Fibroblast of peridontal ligament (primary cell): ENCODE results near the gene TCP11.

Source experiments
- DNase-seq: peaks from one replicate; pipeline ENCODE4 v3.0.0-alpha.2; 2010; ENCODE audit errors: extremely low read depth

TCP11 gene

DNA sequence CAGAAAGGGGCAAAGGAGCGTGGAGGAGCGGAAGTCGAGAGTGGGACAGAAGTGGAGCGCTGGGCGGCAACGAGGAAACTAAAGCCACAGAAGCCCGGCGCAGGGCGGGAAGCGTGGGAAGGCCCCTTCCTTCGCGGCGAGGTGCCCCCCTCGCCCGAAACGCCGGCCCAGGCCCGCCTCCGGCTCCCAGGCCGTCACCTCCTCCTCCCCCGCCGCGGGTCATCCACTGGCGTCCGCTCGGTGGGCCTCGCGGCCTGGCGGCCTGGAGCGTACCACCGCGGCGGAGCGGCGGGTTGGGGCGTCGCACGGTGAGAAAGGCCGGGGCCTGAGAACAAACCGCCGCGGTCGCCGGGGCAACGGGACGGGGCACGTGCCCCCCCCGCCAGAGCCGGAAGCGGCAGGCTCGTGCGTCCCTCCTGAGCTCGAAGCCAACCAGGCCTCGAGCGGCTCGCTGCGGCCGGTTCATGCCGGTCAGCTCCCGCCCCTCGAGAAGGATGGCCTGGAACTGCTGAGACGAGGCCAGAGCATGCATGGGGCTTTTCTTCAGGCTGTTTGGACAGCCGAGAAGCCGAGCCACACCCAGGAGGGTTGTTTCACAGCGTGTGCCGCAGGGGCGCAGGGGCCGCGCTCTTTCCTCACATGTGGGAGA lies at the start of gene TCP11:
Gene TCP11 (minus strand): TSS at position 333 of the 649 bp plus-strand sequence. CDS start 469 bp downstream, outside the sequence.
- DNase-seq = no peak

DNA sequence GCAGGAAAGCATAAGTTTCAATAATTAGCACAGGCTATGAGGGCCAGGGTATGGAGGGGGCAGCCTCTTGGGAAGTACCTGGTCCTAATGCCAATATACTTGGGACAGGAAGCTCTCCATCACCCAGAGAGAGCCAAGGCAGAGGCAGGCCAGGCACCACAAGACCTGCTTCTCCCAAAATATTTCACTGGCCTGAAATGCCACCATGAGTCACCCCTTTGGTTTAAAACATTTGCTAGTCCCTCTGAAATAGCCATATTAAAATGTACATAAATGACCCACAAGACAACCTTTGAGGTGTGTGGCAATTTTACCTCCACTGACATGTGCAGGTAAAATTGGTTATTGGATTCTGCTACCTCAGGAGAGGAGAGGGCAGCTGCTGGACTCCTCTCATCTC lies 49.2 kb upstream of the TCP11 start:
- no peak for DNase-seq

DNA sequence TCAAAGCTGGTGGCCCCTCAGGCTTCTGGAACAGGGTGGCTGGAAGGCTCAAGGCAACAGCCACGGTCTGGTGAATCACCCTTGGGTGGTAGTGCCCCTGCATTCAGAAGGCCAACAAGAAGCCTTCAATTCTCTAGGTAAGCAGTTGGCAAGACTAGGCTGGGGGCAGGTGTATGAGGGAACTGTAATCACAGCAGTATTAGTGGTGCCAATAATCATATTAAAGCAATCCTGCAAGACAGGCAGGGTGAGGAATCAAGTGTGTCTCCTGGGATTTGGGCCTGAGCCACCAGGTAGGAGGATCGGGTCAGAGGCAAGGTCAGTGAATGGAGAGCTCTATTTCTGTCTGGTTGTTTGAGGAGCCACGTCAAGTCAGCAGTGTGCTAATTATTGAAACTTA lies 47.7 kb upstream of the TCP11 start:
- DNase-seq = no peak

DNA sequence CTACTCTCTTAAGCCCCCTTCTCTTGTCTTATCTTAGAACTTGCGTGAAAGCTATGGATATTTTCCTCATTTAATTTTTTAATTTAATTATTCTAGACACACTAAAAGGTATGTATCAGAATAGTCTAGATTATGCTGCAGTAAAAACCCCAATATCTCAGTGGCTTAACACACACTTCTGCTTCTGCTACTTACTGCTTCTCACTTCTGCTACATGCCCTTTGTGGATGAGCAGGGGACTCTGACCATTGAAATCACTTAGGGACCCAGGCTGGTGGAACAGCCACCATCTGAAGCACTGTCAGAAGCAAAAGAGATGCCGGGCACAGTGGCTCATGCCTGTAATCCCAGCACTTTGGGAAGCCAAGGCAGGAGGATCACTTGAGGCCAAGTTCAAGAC lies 45.4 kb upstream of the TCP11 start:
- DNase-seq = no peak

DNA sequence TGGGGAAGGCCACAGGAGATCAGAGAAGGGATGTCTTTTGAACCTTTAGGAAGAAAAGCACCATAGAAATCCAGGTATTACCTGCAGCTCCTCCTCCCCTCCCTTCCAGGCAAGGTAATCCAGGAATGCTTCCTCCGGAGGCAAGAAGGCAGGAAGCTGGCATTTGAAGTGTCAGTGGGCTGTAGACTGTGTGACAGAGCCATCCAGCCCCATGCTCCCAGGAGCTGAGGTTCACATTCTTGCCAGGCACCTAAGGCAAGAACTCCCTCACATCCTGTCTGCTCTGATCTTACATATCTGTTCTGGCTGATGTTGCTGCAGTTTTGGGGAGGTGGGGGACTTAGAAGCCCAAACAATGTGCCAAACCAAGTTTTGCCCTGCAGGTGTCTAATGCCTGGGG lies 44.8 kb upstream of the TCP11 start:
- no peak for DNase-seq

DNA sequence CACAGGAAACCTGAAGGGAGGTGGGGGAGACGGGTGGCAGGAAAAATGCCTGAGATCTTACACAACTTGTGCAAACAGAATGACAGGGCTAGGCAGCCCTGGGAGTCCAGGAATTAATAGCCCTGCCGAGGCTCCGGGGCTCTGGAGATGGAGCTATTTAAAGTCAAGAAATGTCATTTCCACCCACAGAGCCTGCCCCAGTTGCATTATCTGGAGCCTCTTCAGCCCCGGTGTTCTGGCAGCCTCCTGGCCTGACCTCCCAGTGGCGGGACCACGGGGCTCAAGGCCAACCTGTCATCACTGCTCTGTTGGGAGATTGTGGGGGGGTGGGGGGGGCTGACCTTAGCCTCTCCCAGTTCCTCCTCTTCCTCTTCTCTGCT lies 44.2 kb upstream of the TCP11 start:
- DNase-seq = no peak

DNA sequence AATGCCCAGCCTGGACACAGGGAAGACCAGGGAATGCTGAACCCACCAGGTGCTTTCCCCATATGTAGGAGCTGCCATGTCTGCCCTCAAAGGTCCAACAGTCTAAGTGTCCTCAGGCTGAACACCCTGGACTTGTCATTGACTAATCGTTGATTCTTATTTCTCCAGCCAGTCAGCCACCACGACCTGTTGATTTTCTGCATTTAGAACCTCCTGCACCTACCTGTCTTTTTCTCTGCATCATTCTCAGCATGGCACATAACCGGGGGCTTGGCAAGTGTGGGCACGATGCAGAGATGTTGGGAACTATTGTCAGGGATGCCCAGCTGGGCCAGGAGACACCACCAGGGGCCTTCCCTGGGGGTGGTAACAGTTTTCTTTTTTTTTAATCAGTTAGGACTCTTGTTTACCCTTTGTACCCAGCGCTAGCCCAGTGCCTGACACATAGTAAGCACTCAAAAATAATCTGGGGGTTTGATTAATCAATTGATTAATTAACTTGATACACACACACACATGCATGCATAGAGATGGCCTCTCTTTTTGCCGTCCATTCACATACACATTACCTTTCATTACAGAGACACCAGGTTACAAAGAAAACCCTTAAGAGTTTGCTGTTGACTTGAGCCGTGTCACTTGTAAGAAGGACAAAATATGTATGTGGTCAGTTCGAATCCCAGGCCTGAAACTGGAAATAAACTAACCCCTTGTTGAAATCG lies 43.6 kb upstream of the TCP11 start:
- DNase-seq = no peak

DNA sequence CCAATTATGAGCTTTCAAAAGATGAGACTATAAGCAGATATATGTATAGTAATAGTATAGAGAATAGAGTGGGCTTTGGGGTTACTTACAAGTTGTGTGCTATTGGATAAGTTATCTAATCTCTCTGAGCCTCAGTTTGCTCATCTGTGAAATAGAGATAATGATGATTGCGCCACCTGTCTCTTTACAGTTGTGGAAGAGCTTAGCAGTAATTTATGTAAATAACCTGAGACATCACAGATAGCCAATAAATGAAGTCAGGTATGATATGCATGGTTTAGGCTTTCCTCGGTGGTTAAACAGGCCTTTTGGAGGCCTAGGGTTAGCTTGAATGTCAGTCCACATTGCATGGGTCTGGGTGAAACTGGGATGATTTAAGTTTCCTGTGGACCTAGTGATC lies 42.8 kb upstream of the TCP11 start:
- no peak for DNase-seq

DNA sequence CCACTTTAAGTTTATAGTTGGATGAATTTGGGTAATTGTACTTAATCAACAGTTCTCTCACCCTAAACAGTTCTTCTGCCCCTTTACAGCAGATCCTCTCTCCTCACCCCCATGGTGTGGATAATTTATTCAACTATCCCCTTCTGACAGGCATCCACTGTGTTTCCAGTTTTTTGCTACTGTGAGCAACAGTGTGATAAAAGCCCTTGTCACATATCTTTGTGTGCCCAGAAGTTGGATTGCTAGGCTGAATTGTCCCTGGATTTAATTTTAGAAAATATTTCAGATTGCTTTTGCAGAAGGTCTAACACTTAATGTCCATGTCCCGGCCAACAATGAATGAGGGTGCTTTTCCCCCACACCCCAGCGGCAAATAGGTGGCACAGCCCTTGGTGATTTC lies 42.1 kb upstream of the TCP11 start:
- no peak for DNase-seq

DNA sequence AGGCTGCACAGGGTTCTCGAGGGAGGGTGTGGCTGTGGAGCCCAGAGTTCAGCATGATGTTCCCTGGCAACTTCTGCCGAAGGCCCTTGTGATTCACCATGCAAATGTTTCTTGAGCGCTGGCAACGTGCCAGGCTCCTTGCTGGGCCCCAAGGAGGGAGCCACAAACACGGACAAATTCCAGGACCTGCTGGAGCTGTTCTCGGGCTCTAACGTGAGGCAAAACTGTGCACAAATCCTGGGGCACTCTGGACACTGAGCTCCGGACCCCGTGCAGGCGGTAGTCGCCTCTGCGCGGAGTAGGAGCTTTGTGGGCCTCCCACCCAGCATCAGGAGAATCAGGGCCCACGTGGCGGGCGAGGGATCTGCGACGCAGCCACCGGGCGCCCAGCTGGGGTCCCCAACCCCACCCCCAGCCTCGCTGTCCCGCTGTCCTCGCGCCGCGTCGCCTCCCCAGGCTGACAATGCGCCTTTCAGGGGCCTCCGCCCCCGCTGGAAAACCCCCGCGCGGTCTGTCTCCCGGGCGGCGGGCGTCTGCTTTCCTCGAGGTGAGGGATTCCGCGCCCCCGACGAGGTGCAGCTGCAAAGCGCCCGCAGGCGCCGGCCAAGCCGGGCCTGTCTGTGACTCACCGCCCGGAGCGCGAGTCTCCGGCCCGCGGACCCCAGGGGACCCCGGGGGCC lies 40.9 kb upstream of the TCP11 start:
- DNase-seq = peak; percentile 42

DNA sequence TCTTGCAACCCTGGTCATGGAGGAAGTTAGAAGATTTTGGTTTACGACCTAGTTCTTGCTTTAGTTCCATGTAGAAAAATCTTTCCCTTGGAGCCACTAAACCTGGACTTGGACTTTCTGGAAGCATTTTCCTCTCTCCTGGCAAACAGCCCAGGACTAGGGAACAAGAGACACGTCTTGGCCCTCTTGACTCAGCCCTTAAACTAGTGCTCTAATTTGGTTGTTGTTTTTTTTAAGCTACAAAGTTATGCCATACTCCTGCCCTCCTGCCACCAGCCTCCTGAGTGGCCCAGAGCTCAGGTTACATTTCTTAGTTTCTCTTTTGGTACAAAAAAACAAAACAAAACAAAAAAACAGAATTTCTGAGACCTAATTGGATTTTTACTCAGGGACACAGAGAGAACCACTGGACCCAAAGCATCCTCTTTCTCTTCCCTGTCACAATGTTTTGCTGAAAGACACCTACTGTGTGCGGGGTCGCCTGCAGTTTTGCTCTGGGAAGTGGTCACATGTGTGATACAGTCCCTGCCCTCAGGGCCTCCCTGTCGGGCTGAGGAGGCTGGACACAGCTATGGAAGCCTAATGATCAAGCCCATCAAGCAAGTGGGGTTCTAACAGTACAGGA lies 40.3 kb upstream of the TCP11 start:
- peak; percentile 81 for DNase-seq

DNA sequence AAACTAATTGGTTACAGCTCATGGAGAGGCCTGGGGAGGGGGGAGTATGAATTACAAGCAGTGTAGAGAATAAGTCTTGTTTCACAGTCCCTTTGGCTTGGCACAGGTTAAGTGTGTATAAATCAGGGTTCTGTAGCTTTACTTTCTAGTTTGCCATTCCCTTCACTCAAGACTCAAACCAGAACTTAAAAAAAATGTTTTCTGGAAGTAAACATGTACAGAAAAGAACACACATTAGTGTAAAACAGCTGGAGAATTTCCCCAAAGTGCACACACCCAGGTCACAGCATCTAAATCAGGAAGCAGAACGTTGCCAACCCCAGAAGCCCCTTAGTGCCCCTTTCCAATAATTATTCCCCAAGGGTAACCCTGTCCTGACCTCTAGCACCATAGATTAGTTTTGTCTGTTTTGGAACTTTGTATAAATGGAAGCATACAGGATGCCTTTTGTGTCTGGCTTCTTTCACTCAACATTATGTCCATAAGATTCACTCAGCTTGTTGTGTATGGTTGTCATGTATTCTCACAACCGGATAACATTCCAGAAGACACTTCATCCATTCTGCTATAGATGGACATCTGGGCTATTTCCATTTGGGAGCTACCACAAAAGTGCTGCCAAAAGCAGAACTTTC lies 38.9 kb upstream of the TCP11 start:
- no peak for DNase-seq

DNA sequence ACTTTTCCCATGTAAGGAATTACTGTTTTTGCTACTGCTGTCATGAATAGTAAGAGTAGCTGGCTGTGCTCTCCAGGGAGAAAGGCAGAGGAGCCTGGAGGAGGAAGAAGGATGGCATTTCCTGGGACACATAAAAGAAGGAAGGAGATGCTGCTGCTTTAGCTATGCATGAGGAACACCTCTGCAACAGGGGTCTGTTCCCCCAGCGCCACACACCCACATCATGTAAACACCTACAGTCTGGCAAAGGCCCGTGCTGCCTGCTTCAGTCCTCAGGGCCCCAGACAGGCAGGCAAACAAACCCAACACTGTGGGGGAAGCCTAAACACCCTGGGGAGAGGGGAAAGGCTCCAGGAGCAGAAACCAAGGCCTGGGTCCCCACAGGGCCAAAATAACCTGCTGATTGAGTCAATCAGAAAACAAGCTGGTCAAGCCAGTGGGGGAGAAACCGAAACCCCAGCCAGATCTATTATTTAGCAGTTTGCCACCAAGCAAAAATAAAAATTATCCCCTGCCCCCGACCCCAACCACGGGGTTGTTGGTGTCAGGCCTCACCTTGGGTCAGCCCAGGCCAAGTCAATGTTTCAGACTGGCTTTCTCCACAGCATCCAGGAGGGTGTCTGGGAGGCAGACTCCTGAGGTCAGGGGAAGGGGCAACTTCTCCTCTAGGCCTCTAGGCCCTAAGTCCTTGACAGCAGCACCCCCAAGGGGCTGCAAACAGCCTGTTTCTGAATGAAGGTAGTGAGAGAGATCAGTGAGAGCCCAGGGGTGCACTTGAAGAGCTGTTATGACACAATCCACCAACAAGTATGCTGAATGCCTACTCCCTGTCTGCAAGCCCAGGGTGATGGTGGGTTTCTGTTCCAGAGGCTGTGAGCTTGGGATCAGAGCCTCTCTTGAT lies 38.0 kb upstream of the TCP11 start:
- DNase-seq = no peak

DNA sequence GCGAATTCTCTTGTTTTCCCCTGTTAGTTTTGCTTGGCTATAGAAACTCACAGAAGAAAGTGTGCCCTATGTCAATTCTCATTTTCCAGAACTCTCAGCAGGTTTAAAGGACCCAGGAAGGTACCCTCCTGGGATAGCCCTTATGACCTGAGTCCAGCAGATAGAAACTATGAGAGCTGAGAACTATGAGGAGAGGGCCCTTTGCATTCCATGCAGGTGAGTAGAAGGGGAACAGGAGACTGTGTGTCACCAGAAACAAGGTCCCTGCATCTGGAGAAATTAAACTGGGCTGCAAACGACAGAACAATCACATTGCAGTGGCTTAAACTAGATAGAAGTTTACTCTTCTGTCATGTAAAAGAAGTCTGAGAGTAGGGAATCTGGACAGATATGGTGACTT lies 36.9 kb upstream of the TCP11 start:
- no peak for DNase-seq

DNA sequence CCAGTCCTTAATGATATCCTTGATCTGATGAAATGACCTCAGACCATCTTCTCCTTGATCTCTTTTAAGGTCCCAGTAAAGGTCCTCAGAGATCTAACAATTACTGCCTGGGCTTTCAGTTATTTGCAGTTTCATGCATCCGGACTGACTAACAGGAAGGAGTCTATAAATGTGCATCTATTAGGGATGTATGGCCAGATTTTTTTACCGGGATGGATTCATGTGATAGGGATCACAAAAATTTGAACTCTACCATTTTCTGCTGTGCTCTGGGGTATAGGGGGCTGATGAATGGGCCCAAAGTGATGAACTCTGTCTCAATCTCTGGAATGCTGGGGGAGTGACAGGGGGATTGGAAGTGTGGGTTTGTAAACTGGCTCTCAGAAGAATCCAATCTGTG lies 36.5 kb upstream of the TCP11 start:
- no peak for DNase-seq

DNA sequence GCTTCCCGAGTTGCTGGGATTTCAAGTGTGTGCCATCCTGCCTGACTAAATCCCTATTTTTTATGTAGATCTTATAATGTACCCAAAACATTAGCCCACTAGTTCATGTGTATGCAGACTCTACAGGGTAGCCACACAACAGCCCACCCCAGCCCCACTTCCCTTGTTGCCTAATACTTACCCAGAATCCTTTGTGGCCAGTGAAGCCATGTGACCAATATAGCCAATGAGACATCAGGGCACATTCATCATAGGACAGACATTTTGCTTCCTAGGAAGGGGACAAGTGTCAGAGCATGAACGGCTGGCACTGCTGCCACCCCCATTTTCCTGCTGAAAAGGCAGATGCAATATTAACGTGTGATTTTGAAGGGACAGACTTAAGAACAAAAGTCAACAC lies 36.0 kb upstream of the TCP11 start:
- DNase-seq = no peak

DNA sequence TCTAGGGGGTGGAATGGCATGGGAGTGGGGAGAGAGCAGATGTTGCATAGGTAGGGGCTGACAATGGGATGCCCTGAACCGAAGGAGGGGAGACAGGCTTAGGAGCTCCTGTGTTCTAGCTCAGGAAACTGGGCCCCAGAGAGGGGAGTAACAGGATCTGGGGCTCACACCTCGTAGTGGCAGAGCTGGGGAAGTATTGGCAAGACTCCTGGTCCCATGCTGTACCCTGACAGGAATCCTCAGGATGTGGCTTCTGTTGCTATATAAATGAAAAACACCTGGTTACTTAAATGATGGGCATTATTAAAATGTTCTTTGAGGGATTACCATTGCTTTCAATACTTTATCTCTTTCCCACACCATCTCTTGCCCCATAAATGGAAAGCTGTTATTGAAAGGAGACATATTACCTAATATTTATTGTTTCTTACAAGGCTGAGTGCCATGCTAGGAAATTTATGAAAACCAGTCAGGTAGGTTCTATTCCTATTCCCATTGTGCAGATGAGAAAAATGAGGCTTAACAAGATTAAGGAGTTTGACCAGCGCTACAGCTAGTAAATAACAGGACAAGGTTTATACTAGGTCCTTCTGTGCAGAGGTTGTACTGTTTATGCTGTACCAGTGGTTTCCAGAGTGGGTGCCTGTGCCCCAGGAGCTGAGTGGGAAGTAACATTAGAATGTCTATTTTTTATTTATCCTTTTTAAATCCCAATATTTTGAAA lies 35.3 kb upstream of the TCP11 start:
- no peak for DNase-seq

DNA sequence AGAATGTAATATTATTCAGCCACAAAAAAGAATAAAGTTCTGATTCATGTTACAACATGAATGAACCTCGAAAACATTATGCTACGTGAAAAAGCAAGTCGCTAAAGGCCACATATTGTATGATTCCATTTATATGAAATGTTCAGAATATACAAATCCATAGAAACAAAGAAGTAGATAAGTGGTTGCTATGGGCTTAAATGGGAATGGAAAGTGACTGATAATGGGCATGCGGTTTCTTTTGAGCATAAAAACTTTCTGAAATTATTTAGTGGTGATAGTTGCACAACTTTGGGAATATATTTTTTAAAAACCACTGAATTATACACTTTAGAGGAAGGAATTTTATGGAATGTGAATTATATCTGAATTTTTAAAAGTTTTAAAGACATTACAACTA lies 33.4 kb upstream of the TCP11 start:
- no peak for DNase-seq

DNA sequence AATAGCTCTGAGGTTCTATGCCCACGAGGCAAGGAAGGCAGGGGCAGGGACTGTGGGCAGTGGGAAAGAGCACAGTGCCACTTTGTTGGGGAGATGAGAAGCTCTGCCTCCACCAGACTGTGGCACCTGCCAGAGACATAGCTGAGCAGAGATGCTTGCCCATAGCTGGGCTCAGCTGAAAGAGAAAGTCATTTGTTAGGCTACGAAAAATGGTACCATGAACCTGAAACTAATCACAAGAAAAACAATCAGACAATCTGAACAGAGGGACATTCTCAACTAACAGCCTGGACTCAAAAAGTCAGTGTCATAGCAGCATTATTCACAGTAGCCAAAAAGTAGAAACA lies 32.9 kb upstream of the TCP11 start:
- no peak for DNase-seq

DNA sequence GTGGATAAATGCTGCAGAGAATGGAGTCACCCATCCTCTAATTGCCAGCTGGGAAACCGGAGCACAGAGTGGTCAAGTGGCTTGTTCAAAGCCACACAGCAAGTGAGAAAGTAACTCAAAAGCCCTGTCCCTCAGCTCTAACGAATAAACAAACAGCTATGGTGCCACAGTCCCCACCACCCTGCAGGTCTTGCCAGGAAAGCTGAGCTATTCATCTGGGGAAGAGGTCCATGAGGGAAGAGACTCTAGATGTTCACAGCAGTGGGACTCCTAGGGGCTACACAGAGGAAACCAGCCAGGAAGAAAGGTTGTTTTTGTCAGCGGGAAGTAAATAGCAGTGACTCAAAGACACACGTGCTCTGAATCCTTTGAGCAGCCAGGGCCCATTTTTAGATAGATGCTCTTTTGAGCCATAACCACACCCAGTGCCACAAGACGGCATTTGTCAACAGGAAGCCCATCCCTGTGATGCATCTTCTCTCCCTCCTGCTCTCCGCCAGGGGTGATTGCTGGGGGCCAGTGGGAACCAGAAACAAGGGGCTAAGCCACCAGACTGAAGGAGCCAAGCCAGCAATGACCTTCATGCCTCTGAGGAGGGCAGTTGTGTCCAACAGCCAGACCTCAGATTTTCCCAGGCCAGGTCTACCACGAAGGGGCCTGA lies 32.4 kb upstream of the TCP11 start:
- no peak for DNase-seq
